Loucy (cell line): ENCODE measurements around the gene PCDHA5.
A peak's percentile ranks its signal among the peaks of the same experiment; 100 is the strongest.

Source experiments
- EZH2phosphoT487 ChIP-seq: fragments of 200-600 bp; IDR thresholded peaks from 2 replicates; pipeline ENCODE4 v1.6.1; 2018; ENCODE audit warnings: antibody characterized with exemption, mild to moderate bottlenecking, moderate library complexity, borderline replicate concordance
- TF ChIP-seq, protein P1 (sequence below): fragments of 200-600 bp; sonication (generic); conservative IDR thresholded peaks from 2 replicates; pipeline ENCODE4 v1.5.1; 2014; ENCODE audit warnings: mild to moderate bottlenecking, antibody characterized with exemption, low read length

- TF ChIP-seq, protein P1, sequence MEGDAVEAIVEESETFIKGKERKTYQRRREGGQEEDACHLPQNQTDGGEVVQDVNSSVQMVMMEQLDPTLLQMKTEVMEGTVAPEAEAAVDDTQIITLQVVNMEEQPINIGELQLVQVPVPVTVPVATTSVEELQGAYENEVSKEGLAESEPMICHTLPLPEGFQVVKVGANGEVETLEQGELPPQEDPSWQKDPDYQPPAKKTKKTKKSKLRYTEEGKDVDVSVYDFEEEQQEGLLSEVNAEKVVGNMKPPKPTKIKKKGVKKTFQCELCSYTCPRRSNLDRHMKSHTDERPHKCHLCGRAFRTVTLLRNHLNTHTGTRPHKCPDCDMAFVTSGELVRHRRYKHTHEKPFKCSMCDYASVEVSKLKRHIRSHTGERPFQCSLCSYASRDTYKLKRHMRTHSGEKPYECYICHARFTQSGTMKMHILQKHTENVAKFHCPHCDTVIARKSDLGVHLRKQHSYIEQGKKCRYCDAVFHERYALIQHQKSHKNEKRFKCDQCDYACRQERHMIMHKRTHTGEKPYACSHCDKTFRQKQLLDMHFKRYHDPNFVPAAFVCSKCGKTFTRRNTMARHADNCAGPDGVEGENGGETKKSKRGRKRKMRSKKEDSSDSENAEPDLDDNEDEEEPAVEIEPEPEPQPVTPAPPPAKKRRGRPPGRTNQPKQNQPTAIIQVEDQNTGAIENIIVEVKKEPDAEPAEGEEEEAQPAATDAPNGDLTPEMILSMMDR, result peak; percentile 20; the same call in 1 of the 2 replicates
- no peak for TF ChIP-seq EZH2phosphoT487
These were observed 35.3 kb upstream of the PCDHA5 start, which contains the start of gene PCDHA1 for GRCh38 chr5:140785905-140786686.
